NCI-H526 treated with DMSO at 0.1 percent for 48 hours (cell line): ENCODE results near the gene RAP1GAP.
"Not testable (repeated sequence)": the region's sequence is repeated elsewhere in the genome, so short reads cannot be mapped to it uniquely, and the experiment has no call there.

Experiments
- DNase-seq: peaks from one replicate; lab custom pipeline; 2025; lab: John Stamatoyannopoulos, UW

The RAP1GAP gene

GRCh38 chr1:21568809-21569385 is 100.3 kb downstream of the RAP1GAP start:
- DNase-seq, result no peak

- DNase-seq, result no peak
These were observed 101.0 kb downstream of the RAP1GAP start for GRCh38 chr1:21568006-21568746.

GRCh38 chr1:21567241-21568005 is 101.7 kb downstream of the RAP1GAP start:
- DNase-seq, result no peak

- not testable (repeated sequence) for DNase-seq
These were observed 102.8 kb downstream of the RAP1GAP start for GRCh38 chr1:21566361-21566760.

GRCh38 chr1:21565285-21565684 is 103.9 kb downstream of the RAP1GAP start:
- no peak for DNase-seq

GRCh38 chr1:21564521-21565095 is 104.5 kb downstream of the RAP1GAP start:
- DNase-seq, result no peak

- DNase-seq, result no peak
These were observed 105.2 kb downstream of the RAP1GAP start for GRCh38 chr1:21563971-21564370.

DNA sequence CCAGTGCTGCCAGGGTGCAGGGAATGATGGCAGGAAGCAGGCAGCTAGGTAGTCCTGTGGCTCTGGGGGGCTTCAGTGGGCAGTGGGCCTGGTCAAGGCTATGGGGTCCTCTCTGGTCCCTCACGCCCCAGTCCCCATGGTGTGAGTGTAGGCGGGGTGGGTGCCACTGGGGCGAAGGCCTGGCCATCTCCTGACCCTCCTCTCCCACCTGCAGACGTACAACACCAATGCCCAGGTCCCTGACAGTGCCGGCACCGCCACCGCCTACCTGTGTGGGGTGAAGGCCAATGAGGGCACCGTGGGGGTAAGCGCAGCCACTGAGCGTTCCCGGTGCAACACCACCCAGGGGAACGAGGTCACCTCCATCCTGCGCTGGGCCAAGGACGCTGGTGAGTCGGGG is 106.3 kb downstream of the RAP1GAP start:
- DNase-seq, result no peak

DNA sequence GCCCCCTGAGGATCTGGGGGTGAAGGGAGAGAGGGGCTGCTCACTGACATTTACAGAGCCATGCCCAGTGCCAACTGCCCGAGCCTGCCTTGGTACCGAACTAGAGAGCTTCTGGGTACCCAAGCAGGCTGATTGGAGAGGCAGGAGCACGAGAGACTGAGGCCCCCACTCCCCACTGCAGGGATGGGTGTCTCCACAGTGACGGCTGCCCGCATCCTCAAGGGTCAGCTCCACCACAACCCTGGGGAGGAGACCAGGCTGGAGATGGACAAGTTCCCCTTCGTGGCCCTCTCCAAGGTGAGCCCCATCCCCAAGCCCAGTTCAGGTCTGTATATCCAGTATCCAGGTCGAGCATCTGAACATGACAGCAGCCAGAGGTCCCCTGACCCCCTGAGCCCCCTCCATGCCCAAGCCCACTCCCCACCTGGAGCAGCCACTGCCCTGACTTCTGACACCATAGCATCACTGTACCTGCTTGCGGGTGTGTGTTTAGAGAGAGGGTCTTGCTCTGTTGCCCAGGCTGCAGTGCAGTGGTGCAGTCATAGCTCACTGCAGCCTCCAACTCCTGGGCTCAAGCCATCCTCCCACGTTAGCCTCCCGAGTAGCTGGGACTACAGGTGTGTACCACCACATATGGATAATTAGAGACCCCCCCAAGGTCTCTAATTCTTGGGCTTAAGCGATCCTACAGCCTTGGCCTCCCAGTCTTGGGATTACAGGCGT is 108.1 kb downstream of the RAP1GAP start:
- DNase-seq, result no peak

DNA sequence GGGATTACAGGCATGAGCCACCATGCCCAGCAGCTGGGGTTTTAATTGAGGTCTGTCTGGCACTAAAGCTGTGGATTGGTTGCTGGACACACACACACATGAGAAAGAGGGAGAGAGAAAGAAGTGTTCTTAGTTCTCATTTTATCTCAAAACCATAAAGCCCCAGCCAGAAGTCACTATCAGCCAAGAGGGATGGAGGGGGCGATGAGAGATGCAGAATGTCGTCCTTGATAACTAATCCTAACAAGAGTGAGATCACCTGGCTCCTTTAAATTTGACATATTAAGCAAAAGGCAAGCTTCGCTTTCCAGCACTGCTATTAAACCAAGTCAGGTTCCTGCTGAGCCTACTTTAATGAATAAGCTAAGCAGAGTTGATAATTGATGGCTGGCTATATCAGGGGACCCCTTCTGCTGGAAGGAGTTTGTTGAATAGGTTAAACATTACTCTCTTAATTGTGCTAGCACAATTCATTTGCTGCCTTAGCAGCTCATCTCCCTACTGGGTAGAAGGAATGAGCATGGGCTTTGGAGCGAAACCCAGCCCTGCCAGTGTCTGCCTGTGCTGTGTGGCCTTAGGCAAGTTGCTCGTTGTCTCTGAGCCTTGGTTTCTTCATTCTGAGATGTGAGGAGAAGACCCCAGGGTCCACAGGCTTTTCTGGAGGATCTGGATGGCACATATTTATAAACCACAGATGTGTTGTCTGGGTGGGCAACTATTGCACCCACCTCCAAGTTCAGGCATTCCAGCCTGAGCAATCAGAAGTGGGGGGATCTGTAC is 109.2 kb downstream of the RAP1GAP start:
- DNase-seq, result no peak

DNA sequence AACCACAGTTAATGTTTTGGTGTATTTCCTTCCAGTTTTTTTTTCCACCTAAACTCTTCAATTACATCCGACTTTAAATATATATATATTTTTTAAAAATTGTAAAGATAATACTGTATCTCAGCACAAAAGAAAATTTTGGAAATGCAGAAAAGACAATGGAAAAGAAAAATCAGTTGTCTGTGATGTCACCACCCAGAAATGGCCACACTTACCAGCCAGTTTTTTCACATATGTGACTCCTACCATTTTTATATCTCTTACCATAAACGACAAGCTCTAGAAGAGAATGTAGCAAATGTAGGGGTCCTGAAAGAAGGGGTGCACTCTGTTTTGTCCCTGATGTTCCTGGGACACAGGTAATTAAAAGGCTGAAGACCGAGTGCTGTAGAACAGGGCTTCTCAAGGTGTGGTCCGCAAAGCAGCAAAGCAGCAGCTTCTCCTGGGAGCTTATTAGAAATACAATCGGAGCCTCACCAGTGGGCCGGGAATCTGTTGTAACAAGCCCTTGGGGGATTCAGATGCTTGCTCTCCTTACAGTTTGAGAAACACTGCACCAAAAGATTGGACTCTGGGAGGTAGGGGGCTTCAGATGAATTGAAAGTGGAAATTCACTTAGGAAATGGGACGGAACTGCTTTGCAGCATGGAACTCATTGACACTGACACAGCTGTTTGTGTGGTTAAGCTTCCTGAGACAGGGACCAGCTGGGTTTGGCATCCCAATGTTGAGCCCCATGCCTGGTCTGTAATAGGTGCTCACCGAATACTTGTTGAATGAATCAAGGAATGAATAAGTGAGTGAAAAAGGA is 115.8 kb downstream of the RAP1GAP start:
- no peak for DNase-seq

DNA sequence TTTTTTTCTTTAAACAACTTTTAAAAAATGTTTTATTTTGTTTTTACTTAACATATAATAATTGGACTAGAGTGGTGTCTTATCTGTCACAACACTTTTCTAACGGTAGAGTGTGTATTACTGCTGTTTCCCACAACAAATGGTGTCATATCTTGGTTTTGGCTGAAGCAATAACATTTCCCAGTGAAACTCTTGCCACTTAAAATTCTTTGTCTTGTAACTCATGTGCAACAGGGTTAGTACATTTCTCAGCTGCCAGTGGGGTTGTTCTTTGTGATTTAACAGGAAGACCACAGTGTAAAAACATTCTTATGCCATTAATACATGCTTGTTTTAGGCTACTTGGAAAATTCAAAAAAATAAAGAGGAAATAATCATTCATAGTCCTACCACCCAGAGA is 116.4 kb downstream of the RAP1GAP start:
- DNase-seq, result no peak

GRCh38 chr1:21550866-21551475 is 118.2 kb downstream of the RAP1GAP start:
- no peak for DNase-seq

- DNase-seq, result no peak
These were observed 119.1 kb downstream of the RAP1GAP start for GRCh38 chr1:21550097-21550496.

GRCh38 chr1:21547876-21548275 is 121.3 kb downstream of the RAP1GAP start:
- DNase-seq, result no peak
